Eye (tissue), 1 donor: ENCODE results near the gene FKBP1A.
A peak's percentile ranks its signal among the peaks of the same experiment; 100 is the strongest.
"Not testable (repeated sequence)": the region's sequence is repeated elsewhere in the genome, so short reads cannot be mapped to it uniquely, and the experiment has no call there.

Experiments used
- DNase-seq: peaks from one replicate; pipeline ENCODE4 v3.0.0-alpha.2; 2015

FKBP1A gene

DNA sequence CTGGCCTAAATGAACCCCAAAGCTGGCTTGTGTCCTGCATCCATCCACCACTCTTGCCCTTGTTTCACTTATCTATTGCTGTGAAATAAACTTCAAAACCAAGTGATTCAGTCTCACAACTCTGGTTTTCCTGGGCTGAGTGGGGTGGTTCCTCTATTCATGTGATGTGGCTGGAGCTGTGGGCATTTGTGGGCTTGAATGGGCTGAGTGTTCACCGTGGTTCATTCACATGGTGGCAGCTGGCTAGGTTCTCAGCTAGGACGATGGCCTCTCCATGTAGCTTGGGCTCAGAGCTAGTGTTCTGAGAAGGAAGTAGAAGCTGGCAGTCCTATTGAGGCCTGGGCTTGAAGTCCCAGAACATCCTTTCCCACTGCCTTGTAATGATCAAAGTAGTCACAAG lies 30.4 kb downstream of the FKBP1A start:
- DNase-seq, result no peak

DNA sequence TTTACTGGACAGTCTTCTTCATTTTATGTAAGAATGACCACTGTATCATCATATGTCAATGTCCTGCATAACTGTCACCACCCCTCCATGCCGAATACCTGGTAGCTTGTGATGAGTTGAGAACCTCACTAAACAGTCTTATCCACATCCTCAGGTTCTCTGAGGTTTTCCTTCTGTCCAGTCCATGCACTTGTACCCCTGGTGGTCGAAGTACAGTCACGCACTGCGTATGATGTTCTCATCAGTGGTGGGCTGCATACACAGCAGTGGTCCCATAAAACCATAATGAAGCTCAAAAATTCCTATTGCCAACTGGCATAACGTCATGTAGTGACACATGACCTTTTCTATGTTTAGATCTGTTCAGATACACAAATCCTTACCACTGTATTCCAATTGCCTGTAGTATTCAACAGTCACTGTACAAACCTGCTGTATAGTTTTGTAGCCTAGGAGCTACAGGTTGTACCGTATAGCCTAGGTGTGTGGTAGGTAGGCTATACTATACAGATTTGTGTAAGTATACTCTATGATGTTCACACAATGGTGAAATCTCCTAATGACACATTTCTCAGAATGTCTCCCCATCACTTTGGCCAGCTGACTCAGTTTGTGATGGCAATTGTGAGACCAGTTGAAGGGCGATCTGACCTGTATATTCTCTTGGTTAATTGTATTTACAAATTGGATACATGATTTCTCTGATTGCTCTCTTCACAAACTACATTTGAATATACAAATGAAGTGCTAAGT lies 32.6 kb downstream of the FKBP1A start:
- no peak for DNase-seq

DNA sequence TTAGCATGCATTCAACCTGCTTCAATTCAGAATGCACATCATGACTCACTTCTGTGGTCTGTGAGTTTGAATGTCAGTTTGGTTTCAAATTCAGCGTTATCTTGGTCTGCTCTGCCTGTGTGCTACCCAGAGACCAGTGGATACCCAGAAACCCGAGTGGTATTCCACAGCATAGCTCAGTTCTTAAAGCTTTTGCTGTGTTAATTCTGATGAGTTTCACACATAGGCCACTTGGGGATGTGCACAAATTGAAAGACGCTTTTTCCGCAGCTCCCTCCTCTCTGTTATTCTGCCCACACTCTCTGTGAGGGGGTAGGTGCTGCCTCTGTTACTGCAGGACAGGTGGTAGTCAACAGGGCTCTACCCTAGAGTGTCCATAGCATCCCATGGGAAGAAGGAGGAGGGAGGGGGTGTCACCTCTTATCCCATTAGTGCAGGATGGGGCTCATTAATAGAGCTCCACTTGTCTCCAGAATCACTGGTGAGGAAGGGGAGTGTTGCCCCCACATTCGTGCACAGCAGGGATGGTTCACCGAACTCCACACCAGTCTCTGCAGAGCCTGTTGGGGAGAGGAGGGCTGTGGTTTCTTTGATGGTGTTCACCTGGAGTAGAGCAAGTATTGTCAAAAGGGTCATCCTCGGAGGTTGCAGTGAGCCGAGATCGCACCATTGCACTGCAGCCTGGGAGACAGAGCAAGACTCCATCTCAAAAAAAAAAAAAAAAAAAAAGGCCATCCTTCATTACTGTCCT lies 34.8 kb downstream of the FKBP1A start:
- no peak for DNase-seq

DNA sequence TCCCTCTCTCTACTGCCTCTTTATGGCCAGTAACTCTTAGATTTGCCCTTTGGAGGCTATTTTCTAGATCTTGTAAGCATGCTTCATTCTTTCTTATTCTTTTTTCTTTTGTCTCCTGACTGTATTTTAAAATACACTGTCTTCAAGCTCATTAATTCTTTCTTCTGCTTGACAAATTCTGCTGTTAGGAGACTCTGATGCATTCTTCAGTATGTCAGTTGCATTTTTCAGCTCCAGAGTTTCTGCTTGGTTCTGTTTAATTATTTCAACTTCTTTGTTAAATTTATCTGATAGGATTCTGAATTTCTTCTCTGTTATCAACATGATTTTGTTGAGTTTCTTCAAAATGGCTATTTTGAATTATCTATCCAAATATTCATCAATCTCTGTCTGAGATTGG lies 38.9 kb downstream of the FKBP1A start:
- DNase-seq, result no peak

DNA sequence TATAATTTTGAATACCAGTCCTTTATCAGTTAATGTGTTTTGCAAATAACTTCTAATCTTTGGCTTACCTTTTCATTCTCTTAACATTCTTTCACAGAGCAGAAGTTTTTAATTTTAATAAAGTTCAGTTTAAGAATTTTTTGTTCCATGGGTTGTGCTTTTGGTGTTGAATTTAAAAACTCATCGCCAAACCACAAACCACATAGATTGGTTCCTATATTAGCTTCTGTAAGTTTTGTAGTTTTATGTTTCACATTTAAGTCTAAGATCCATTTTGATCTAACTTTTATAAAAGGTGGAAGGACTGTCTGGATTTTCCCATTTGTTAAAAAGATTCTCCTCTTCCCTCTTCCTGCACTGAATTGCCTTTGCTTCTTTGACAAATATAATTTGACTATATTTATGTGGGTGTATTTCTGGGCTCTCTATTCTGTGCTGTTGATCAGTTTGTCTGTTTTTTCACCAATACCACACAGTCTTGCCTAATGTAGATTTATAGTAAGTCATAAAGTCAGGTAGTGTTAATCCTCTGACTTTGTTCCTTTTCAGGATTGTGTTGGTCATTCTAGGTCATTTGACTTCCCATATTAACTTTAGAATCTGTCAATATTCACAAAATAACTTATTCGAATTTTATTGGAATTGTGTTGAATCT lies 46.4 kb downstream of the FKBP1A start:
- no peak for DNase-seq

DNA sequence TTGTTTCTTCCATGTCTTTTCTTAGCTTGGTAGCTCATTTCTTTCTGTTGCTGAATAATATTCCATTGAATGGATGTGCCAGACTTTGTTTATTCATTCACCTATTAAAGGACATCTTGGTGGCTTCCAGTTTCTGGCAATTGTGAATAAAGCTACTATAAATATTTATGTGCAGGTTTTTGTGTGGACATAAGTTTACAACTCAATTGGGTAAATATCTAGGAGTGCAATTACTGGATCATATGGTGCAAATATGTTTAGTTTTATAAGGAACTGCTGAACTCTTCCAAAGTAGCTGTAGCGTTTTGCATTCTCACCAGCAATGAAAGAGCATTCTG lies 47.1 kb downstream of the FKBP1A start:
- no peak for DNase-seq

DNA sequence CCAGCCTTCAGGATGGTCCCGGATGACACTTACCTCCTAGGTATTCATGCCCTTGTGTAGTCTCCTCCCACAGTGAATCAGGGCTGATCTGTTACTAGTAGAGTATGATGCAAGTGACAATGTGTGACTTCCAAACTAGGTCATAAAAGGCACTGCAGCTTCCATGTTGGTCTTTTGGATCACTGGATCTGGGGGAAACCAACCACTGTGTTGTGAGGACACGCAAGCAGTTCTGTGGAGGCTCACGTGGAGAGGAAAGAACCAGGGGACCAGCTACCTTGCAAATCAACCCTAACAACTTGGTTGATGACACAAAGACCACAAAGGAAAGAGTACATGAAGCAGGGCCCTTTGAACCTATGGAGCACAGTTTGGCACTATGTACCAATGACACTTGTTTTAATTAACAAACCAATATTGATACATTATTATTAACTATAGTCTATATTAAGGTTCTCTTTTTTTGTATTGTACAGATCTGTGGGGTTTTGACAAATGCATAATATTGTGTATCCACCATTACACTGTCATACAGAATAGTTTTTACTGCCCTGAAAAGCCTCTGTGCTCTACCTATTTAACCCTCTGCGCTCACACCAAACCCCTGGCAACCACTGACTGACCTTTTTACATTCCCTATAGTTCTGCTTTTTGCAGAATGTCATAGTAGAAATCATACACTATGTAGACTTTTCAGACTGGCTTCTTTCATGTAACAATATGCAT lies 47.7 kb downstream of the FKBP1A start:
- no peak for DNase-seq

DNA sequence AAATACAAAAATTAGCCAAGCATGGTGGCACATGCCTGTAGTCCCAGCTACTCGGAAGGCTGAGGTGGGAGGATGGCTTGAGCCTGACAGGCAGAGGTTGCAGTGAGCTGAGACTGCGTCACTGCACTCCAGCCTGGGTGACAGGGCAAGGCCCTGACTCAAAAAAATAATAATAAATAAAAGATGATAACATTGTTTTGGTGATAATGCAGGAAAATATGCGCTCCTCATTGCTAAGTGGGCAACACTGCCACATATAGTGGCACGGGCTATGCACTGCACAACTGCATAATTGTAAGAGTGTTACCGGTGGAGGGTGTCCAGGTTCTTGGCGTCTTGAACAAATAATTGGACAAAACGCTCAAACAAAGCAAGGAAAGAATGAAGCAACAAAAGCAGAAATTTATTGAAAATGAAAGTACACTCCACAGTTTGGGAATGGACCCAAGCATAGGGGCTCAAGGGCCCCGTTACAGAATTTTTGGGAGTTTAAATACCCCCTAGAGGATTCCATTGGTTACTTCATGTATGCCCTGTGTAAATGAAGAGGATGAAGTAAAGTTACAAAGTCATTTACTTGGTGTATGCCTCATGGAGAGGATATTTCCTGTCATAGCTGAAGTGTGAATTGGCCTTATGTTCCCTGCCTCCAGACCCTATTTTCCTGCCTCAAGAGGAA lies 49.3 kb downstream of the FKBP1A start:
- DNase-seq, result not testable (repeated sequence)

DNA sequence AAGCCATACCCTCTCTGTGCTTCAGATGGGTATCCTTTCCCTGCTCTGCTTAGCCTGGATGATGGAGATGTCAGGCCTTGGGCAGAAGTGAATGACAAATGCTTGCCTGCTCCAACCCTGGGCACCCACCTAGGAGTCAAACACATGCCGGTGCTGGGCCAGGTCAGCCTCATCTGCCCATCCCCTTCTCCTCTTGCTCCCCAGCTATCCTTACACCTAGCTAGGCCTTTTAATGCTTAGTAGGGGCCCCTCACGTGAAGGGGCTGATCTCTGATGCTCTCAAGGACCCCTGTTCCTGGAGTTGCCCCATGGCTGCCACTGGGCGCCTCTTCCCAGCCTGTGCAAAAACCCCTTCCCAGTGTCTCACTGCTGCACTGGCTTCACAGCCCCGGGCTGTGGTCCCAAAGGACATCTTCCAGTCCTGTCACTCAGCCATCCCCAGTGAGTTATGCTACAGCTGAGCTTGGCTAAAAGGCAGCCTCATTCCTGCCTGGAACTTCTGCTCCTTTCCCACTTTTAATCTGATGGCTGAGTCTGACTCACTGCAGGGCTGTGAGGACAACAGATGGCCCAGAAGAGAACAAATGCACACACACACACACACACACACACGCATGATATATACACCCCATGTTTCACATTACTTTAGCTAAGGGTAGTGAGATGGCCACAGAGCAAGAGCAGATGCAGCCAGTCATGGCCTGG lies 51.1 kb downstream of the FKBP1A start:
- peak; percentile 65 for DNase-seq

DNA sequence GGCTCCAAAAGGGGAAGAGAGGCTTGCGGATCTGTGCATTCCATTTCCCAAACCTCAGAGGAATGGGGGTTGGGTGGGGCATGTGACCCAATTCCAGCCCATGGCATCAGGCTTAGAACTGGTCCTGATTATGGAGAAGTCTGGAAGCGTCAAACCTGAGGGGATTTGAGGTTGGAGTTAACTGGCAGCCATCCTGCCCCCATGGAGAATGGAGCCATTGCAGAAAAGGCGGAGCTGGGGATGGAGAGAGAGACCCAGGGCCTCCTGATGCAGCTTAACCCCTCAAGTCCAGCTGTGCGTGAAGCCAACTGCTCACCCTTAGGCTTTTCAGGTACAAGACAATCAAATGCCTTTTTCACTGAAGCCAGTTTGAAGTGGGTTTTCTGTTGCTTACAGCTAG lies 54.1 kb downstream of the FKBP1A start:
- DNase-seq, result no peak

DNA sequence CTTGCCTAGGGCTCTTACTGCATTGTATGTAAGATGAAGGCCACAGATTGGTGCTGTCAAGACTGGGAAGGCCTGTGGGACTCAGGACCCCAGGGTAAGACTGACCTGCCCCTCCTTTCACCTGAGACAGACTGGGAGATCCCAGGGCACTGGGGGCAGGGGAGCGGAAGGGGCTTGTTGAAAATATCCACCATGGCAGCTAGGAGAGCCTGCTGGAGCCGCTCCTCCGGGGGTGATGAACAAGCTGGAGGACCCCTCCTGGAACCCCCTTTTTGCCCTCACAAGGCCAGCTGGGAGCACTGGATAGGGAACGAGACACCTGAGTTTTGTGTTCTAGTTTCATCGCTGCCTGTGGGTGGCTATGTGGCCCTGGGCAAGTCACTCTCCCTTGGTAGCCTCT lies 54.8 kb downstream of the FKBP1A start:
- no peak for DNase-seq

DNA sequence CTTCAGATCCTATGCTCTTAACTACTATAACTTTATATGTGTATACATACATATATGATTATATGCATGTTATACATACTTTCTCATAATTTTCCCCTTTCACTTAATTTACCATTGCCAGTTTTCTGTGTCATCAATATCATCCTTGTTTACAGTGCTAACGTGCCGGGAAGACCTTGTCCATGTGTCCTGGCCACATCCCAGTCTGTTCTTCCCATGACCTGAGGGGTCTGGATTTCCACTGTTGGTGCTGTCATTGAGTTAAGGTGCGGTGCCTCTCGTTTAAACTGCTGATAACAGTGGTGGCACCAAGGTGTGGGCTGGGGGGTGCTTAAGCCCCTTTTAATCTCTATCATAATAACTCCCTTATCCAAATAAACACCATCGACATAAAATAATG lies 55.4 kb downstream of the FKBP1A start:
- DNase-seq, result no peak

DNA sequence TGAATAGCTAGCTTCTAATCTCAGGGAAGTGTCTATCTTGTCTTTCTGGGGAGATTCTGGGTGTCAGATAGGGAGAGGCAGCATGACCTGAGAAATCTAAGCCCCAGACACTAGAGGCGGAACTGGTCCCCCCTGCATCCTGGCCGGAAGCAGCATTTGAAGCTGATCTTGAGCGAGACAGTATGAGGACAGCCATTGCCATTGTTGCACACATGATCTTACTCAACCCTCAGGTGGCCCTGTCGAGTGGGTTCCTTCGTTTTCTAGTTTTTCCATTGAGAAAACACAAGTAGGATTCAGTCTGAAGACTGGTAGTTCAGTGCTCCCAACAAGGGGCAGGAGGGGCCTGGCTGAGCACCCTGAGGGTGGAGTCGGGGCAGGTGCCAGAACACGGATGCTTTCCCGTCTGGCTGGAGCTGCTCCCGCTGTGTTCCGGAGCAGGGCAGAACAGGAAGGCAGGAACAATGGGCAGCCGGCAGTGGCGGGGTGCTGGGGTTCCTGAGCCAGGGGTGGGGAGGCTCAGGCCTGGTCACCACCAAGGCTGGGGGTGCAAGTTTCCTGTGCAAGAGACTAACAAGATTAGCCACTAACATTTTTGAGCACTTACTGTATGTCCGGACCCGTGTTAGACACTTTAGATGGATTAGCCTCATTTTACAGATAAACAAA lies 56.0 kb downstream of the FKBP1A start:
- DNase-seq, result no peak

DNA sequence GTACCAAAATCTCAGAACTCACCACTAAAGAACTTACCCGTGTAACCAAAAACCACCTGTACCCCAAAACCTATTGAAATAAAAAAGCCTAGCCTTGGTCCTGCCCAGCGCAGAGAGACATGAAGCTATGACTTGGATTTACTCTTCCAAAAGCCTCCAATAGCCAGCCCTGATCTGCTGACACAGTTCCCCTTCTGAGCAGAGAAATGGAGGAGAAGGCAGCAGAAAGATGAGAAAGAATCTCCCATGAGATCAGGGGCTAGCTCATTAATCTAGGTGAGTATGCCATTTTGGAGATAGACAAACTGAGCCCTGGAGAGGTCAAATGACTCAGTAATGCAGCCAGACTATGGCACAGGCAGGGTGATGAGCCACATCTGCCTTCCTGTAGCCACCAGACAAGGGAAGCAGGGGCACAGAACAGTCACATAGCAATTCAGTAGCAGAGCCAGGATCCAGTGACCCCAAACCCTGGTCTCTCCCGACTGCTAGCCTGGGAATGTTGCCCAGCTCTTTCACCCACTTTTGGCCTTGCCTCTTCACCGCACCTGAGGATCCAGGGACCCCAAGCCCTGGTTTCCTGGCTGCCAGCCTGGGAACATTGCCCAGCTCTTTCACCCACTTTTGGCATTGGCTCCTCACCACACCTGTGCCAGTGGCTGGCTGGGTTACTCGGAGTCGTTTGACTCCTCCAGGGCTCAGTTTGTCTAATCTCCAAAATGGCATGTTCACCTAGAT lies 56.7 kb downstream of the FKBP1A start:
- DNase-seq, result no peak

DNA sequence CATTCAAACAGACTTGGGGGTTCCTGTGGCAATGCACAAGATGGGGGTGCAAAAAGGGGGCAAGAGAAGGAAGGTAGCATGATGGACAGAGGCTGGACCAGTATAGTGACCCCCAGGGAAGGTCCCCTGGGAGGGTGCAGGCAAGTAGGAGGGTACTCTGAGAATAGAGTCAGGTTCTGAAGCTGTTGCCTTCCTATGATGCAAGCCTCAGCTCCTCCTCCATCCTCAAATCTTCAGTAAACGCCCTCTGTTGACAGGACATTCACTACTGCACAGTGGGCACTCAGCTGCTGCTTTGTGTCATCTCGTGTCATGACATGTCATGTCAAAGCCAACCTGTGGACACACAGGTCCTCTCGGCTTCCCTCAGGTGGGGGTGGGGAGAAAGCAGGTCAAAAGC lies 58.1 kb downstream of the FKBP1A start:
- DNase-seq, result no peak

DNA sequence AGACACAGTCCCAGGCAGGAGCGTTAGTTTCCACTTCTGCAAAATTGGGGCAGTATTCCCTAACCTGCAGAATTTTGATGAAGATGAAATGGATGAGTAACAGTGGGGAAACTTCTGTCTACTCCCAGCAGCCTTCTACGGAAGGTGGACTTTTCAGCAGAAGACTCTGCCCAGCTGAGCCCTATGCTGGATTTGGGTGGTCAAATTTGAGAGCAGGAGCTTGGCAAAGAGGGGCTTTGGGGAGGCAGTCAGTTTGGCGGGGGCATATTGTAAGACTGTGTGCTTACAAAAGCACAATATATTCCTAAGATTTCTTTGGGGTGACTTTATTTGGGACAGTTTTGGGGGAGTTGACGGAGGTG lies 58.5 kb downstream of the FKBP1A start:
- no peak for DNase-seq

DNA sequence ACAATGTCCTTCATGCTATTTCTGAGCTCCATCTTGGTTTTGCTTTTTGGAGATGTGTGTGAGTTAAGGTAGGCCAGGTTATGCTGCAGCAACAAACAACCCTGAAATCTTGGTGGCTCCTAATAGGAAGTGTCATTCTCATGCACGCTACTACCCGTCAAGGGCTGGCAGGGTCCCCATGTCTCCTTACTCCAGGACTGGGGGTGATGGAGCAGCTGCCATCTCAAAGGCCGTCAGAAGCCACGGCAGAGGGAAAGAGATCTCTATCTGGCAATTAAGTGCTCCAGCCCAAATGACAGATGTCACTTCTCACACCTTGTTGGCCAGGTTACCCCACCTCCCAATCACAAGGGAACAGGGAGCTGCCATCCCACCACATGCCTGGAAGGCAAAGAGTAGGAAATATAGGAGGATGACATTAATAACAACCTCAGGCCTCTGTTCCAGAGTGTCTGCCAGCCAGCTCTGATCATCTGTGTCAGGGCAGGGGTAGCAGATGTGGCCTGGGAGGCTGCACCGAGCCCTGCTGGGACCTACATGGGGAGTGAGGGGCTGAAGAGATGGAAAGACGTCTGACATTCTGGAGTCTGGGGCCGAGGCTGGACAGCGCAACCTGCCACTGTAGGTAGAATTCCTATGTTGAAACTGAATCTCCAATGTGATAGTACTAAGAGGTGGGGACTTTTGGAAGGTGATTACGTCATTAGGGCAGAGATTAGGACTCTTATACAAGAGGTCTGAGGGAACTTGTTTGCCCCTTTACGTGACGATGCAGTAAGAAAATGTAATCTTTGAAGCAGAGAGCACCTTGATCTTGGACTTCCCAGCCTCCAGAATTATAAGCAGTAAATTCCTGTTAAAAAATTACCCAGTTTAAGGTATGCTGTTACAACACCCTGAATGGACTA lies 59.1 kb downstream of the FKBP1A start:
- no peak for DNase-seq

DNA sequence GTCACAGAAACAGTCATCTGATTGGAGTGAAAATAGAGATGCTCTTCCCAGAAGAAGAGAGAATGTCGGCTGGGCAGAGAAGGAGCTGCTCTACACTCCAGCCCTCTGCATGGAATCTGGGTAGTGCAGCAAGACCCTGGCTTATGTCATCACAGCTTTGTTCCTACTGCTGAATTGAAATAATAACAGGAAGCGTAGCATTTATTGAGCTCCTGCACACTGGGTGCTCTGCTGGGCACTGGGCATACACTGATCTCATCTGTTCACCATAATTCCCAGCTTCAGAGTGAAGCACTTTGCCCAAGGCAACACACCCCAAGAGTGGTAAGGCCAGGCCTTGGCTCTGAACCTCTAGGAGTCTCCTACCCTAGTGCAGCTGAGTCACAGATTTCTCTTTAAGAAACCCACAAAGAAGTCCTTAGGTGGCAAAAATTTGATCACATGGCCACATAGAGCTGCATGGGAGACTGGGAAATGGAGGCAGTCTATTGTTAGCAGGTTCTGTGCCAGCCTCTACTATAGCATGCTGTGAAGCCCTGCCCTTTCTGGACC lies 60.0 kb downstream of the FKBP1A start:
- DNase-seq, result no peak

DNA sequence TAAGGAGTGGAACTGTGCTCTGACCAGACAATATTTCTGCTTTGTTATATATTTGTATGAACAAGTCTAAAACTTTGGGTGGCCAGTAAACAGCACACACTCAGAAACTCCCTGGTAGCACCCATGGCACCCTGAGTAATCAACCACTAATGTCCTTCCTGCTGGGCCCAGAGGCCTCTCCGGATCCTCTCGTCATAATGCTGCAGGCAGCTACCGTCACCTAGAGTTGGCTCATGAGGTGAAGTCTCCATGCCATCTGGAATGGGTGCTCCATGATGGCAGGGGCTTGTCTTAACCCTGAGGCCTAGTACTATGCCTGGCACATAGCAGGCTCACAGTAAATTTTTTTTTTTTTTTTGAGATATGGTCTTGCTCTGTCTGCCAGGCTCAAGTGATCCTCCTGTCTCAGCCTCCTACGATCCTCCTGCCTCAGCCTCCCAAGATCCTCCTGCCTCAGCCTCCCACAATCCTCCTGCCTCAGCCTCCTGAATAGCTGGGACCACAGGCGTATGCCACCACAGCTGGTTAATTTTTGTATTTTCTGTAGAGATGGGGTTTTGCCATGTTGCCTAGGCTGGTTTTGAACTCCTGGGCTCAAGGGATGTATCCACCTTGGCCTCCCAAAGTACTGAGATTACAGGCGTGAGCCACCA lies 60.9 kb downstream of the FKBP1A start:
- no peak for DNase-seq
